Nephron (organoid): ENCODE data around the gene RASSF10.

Experiments used
- H3K27ac Mint-ChIP-seq, 3 experiments: 2 replicates each; pipeline ENCODE4 v1.8.0; 2020; ENCODE audit warnings: mixed read lengths in 3 of 3, mild to moderate bottlenecking in 2 of 3, moderate library complexity in 1 of 3
- H3K27me3 Mint-ChIP-seq: 2 replicates; pipeline ENCODE4 v1.8.0; 2021; ENCODE audit warnings: low read depth, mild to moderate bottlenecking, moderate library complexity, mixed read lengths
- H3K36me3 Mint-ChIP-seq: 2 replicates; pipeline ENCODE4 v1.8.0; 2020; ENCODE audit warnings: low read depth, mixed read lengths
- H3K4me1 Mint-ChIP-seq: 2 replicates; pipeline ENCODE4 v1.8.0; 2020; ENCODE audit warnings: mixed read lengths
- H3K4me3 Mint-ChIP-seq, 3 experiments: 2 replicates each; pipeline ENCODE4 v1.8.0; 2020; ENCODE audit warnings: mild to moderate bottlenecking in 3 of 3, mixed read lengths in 3 of 3, moderate library complexity in 2 of 3
- H3K9me3 Mint-ChIP-seq: 2 replicates; pipeline ENCODE4 v1.8.0; 2020; ENCODE audit warnings: mixed read lengths
- TF ChIP-seq, protein P1 (sequence below), 3 experiments: fragments of 200-600 bp; sonication (generic); IDR thresholded peaks; one replicate each; pipeline ENCODE4 v1.5.0; 2021; ENCODE audit warnings: antibody characterized with exemption in 3 of 3; ENCODE audit not compliant: unreplicated experiment in 3 of 3

The RASSF10 gene

DNA sequence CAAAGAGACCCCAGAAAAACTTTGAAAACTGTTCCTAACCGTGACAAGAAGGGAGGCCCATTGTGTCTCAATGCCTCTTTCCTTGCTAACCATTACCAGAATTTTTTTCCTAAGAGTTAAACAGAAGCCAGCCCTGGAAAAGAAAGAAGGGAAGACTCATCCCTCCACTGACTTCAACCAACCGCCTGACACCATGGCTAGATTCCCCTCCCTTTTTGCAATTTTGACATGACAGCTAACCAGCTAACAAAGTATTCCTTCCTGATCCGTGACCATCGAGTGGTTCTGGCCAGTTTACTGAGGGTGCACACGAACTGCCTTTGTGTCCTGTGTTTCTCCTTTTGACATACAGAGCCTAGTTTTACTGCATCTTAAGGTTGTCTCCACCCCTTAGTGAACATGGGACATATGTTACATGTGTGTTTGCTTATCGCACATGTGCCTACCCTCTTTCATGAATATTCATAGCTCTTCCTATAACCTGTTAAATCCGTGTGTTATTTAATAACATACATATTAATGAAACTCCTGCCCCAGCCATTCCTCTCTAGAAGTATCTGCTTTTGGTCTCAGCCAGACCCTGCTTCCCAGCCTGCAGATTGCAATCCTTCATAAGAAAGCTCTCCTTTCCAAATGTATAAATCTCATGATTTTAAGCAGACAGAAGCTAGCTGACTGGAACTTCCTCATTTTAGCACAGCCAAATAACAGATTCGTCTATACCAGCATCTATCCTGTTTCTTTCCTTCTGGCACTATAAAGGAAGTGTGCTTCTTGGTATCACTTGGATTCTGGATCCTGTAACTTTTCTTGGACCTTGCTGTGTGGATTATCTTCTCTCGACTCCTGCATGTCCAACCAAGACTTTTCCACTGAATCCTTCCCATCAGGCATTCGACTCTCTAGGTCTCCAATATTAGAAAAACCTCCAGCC, 37.8 kb downstream of the RASSF10 start:
- Mint-ChIP-seq H3K4me3 (no peak overlapping the region), H3K36me3 (no peaks in the 10 kb centered on the region), H3K9me3 (peaks cover 9% of the 10 kb centered on the region), H3K4me1 (peaks cover 7% of the 10 kb centered on the region), H3K27ac (no peak overlapping the region), H3K27me3 (no peaks in the 10 kb centered on the region)
- TF ChIP-seq, protein P1, sequence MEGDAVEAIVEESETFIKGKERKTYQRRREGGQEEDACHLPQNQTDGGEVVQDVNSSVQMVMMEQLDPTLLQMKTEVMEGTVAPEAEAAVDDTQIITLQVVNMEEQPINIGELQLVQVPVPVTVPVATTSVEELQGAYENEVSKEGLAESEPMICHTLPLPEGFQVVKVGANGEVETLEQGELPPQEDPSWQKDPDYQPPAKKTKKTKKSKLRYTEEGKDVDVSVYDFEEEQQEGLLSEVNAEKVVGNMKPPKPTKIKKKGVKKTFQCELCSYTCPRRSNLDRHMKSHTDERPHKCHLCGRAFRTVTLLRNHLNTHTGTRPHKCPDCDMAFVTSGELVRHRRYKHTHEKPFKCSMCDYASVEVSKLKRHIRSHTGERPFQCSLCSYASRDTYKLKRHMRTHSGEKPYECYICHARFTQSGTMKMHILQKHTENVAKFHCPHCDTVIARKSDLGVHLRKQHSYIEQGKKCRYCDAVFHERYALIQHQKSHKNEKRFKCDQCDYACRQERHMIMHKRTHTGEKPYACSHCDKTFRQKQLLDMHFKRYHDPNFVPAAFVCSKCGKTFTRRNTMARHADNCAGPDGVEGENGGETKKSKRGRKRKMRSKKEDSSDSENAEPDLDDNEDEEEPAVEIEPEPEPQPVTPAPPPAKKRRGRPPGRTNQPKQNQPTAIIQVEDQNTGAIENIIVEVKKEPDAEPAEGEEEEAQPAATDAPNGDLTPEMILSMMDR (IDR thresholded peaks at IDR 0.05; ENCODE audit: unreplicated experiment in 3 of 3) = no peak

DNA sequence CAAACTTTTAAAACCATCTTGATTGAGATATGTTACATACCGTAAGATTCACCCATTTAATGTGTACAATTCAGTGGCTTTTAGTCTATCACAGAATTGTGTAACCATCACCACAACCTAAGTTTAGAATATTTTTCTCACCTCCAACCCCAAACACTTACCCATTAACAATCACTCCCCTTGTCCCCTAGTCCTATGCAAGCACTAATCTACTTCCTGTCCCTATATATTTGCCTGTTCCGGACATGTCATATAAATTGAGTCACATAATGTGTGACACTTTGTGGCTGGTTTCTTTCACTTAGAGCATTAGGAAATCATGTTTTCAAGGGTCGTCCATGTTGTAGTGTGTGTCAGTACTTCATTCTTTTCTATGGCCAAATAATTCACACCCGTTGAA, 38.8 kb downstream of the RASSF10 start:
- H3K27ac Mint-ChIP-seq = no peak overlapping the region
- no peaks in the 10 kb centered on the region for H3K27me3 Mint-ChIP-seq
- no peaks in the 10 kb centered on the region for H3K36me3 Mint-ChIP-seq
- no peak overlapping the region for H3K4me3 Mint-ChIP-seq
- TF ChIP-seq, protein P1 (IDR thresholded peaks at IDR 0.05; ENCODE audit: unreplicated experiment in 3 of 3) = no peak
- H3K4me1 Mint-ChIP-seq = peaks cover 3% of the 10 kb centered on the region
- H3K9me3 Mint-ChIP-seq = peaks cover 9% of the 10 kb centered on the region

DNA sequence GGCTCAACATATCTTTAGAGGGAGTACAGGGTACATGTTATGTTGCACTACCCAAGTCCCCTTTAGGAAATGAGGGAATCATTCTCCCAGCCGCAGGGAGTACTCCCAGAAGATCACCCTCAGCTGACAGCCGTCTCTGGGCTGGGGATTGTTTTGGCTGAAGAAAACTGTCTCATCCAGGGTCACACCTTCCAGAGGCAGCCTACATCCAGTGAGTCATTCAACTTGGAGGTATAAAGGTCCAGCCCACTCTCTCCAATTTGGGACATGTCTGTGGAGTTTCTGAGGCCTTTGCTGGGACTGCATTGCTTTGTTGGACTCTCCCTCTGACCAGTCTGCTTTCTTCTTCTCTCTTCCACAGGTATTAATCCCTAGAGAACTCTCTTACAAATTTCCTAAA, 42.1 kb downstream of the RASSF10 start:
- no peak overlapping the region for H3K4me3 Mint-ChIP-seq
- TF ChIP-seq, protein P1 (IDR thresholded peaks at IDR 0.05; ENCODE audit: unreplicated experiment in 3 of 3) = no peak
- no peaks in the 10 kb centered on the region for H3K4me1 Mint-ChIP-seq
- H3K36me3 Mint-ChIP-seq = no peaks in the 10 kb centered on the region
- no peaks in the 10 kb centered on the region for H3K27me3 Mint-ChIP-seq
- H3K27ac Mint-ChIP-seq = no peak overlapping the region
- peaks cover 9% of the 10 kb centered on the region for H3K9me3 Mint-ChIP-seq

DNA sequence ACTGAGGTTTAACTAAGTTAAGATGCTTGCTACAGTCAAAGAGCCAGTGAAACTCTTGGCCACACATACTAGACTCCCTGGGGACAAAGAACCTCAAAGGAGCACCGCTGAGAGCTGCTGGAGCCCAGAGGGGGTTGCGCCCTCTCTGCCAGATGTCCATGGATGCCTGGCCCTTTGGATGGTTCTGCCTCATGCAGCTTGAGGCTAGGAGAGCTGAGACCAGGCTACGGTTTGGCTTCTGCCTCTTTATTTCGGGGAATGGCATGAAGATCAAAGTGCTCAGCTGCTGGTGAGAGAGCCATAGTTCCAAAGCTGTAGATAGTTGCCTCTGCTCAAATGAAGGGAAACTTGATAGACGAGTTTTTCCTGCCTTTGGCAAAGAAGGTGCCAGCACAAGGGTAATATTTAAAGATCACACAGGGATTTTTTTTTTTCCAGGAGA, 43.0 kb downstream of the RASSF10 start:
- TF ChIP-seq, protein P1 (IDR thresholded peaks at IDR 0.05; ENCODE audit: unreplicated experiment in 3 of 3) = no peak
- H3K27me3 Mint-ChIP-seq = no peaks in the 10 kb centered on the region
- H3K4me1 Mint-ChIP-seq = no peaks in the 10 kb centered on the region
- H3K27ac Mint-ChIP-seq = no peak overlapping the region
- no peaks in the 10 kb centered on the region for H3K36me3 Mint-ChIP-seq
- H3K4me3 Mint-ChIP-seq = no peak overlapping the region
- peaks cover 9% of the 10 kb centered on the region for H3K9me3 Mint-ChIP-seq

DNA sequence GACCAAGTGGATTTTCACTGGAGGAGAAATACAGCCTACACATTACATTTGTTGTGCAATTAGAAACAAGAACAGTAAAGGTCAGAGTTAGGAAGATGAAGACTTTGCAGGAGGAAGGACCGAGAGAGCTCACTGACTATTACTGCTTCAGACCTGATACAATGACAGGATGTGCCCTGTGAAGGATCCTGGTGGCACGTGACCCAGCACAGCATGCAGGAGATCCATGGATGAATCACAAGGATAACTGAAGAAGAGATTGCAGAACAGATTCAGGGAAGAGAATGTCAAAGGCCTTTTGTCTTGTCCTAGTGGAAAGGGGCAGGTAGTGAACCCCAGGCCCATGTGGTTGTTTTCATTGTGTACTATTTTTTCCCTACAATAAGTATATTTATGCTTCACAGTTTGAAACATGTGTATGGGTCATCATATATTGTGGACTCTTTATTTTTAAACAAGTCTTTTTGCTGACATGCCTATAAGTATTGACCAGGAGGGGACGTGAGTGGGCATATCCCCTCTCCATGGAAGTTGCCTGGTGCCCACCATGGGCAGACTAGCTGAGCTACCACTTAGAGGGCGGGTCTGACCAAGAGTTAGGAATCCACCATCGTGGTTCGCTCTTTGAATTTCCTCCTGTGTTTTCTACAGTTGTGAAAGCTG, 44.3 kb downstream of the RASSF10 start:
- H3K9me3 Mint-ChIP-seq = peaks cover 9% of the 10 kb centered on the region
- H3K36me3 Mint-ChIP-seq = no peaks in the 10 kb centered on the region
- H3K27me3 Mint-ChIP-seq = no peaks in the 10 kb centered on the region
- no peak overlapping the region for H3K27ac Mint-ChIP-seq
- H3K4me1 Mint-ChIP-seq = no peaks in the 10 kb centered on the region
- TF ChIP-seq, protein P1 (IDR thresholded peaks at IDR 0.05; ENCODE audit: unreplicated experiment in 3 of 3) = no peak
- H3K4me3 Mint-ChIP-seq = no peak overlapping the region
